ENCODE results near the gene NME7.

The NME7 gene

GRCh38 chr1:169249611-169250010, 118.0 kb downstream of the NME7 start:
- no peak overlapping the region for H3K4me3 ChIP-seq (ENCODE audit: low read depth, low read length, poor library complexity, severe bottlenecking)
- no peaks in the 10 kb centered on the region for H3K79me2 ChIP-seq (ENCODE audit: insufficient read depth, low read length)
- no peak overlapping the region for H2AFZ ChIP-seq (ENCODE audit: low read length)
- no peak for TF ChIP-seq CTCF (IDR thresholded peaks at IDR 0.05; ENCODE audit: low read length)
- TF ChIP-seq EZH2 (IDR thresholded peaks at IDR 0.05; ENCODE audit: borderline replicate concordance, low read length), result no peak
- H3K4me1 ChIP-seq (ENCODE audit: insufficient read depth, low read length, severe bottlenecking), result no peaks in the 10 kb centered on the region
- no peak overlapping the region for H3K9ac ChIP-seq (ENCODE audit: low read length)
- no peak overlapping the region for H3K27ac ChIP-seq (ENCODE audit: low read depth, low read length, poor library complexity, severe bottlenecking)
- no peaks in the 10 kb centered on the region for H3K36me3 ChIP-seq (ENCODE audit: insufficient read depth, low read length)
- no peak overlapping the region for H3K4me2 ChIP-seq (ENCODE audit: low read length)
- no peaks in the 10 kb centered on the region for H3K9me2 ChIP-seq (ENCODE audit: low read depth, low read length)
- H3K9me3 ChIP-seq (ENCODE audit: low read length), result no peaks in the 10 kb centered on the region
- no peaks in the 10 kb centered on the region for H4K20me1 ChIP-seq (ENCODE audit: insufficient read depth, low read length)
- H3F3A ChIP-seq (ENCODE audit: insufficient read depth, low read length), result 0 out of 2 replicates have a peak, but pooled peaks cover 2% of the 10 kb centered on the region
- no peaks in the 10 kb centered on the region for H3K27me3 ChIP-seq (ENCODE audit: insufficient read depth, low read length)

GRCh38 chr1:169245706-169246105, 121.9 kb downstream of the NME7 start:
- Histone ChIP-seq H3K9ac (ENCODE audit: low read length) (no peak overlapping the region), H3F3A (ENCODE audit: insufficient read depth, low read length) (0 out of 2 replicates have a peak, but pooled peaks cover 2% of the 10 kb centered on the region), H2AFZ (ENCODE audit: low read length) (no peak overlapping the region), H3K9me3 (ENCODE audit: low read length) (no peaks in the 10 kb centered on the region), H3K9me2 (ENCODE audit: low read depth, low read length) (no peaks in the 10 kb centered on the region), H3K36me3 (ENCODE audit: insufficient read depth, low read length) (no peaks in the 10 kb centered on the region), H3K79me2 (ENCODE audit: insufficient read depth, low read length) (no peaks in the 10 kb centered on the region), H3K4me3 (ENCODE audit: low read depth, low read length, poor library complexity, severe bottlenecking) (no peak overlapping the region), H3K27me3 (ENCODE audit: insufficient read depth, low read length) (no peaks in the 10 kb centered on the region), H3K4me1 (ENCODE audit: insufficient read depth, low read length, severe bottlenecking) (no peaks in the 10 kb centered on the region), H4K20me1 (ENCODE audit: insufficient read depth, low read length) (no peaks in the 10 kb centered on the region), H3K4me2 (ENCODE audit: low read length) (no peak overlapping the region), H3K27ac (ENCODE audit: low read depth, low read length, poor library complexity, severe bottlenecking) (no peak overlapping the region)
- no peak for TF ChIP-seq CTCF (IDR thresholded peaks at IDR 0.05; ENCODE audit: low read length)
- no peak for TF ChIP-seq EZH2 (IDR thresholded peaks at IDR 0.05; ENCODE audit: borderline replicate concordance, low read length)

GRCh38 chr1:169240449-169241232, 127.0 kb downstream of the NME7 start:
- no peaks in the 10 kb centered on the region for H4K20me1 ChIP-seq (ENCODE audit: insufficient read depth, low read length)
- no peaks in the 10 kb centered on the region for H3K79me2 ChIP-seq (ENCODE audit: insufficient read depth, low read length)
- H3F3A ChIP-seq (ENCODE audit: insufficient read depth, low read length), result no peaks in the 10 kb centered on the region
- H3K4me2 ChIP-seq (ENCODE audit: low read length), result no peak overlapping the region
- no peaks in the 10 kb centered on the region for H3K4me1 ChIP-seq (ENCODE audit: insufficient read depth, low read length, severe bottlenecking)
- no peaks in the 10 kb centered on the region for H3K36me3 ChIP-seq (ENCODE audit: insufficient read depth, low read length)
- H3K27me3 ChIP-seq (ENCODE audit: insufficient read depth, low read length), result no peaks in the 10 kb centered on the region
- TF ChIP-seq EZH2 (IDR thresholded peaks at IDR 0.05; ENCODE audit: borderline replicate concordance, low read length), result no peak
- no peak for TF ChIP-seq CTCF (IDR thresholded peaks at IDR 0.05; ENCODE audit: low read length)
- H2AFZ ChIP-seq (ENCODE audit: low read length), result no peak overlapping the region
- no peak overlapping the region for H3K4me3 ChIP-seq (ENCODE audit: low read depth, low read length, poor library complexity, severe bottlenecking)
- H3K9me3 ChIP-seq (ENCODE audit: low read length), result no peaks in the 10 kb centered on the region
- no peak overlapping the region for H3K27ac ChIP-seq (ENCODE audit: low read depth, low read length, poor library complexity, severe bottlenecking)
- no peak overlapping the region for H3K9ac ChIP-seq (ENCODE audit: low read length)
- no peaks in the 10 kb centered on the region for H3K9me2 ChIP-seq (ENCODE audit: low read depth, low read length)

Measured in OCI-LY1 (cell line).